Measurements from ENCODE around the gene JMJD1C.
"Not testable (repeated sequence)": the region's sequence is repeated elsewhere in the genome, so short reads cannot be mapped to it uniquely, and the experiment has no call there.

JMJD1C gene

DNA sequence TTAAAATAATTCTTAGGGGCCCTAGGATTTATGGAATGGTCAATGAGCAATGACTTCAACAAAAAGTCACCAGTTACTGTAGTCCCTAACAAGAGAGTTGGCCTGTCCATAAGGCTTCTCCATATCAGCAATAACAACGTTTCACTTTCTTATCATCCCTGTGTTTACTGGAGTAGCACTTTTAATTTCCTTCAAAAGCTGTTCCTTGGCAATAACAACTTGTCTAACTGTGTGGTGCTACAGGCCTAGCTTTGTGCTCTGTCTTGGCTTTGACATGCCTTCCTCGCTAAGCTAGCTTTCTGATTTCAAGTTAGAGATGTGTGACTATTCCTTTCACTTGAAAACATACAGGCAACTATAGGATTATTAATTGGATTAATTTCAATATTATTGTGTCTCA is 81.1 kb downstream of the JMJD1C start:
- H3K27me3 ChIP-seq (ENCODE audit: control insufficient read depth, insufficient read depth, low read length), result no peaks in the 10 kb centered on the region
- H3K36me3 ChIP-seq (ENCODE audit: control insufficient read depth, insufficient read depth, low read length), result no peaks in the 10 kb centered on the region
- H3K4me2 ChIP-seq (ENCODE audit: low read length), result no peak overlapping the region
- no peak overlapping the region for H3K4me3 ChIP-seq (ENCODE audit: low read depth, low read length)
- no peak overlapping the region for H3K9ac ChIP-seq
- peaks cover 42% of the 10 kb centered on the region for H3K79me2 ChIP-seq
- peaks cover 4% of the 10 kb centered on the region for H3K4me1 ChIP-seq
- no peak overlapping the region for H2AFZ ChIP-seq
- no peaks in the 10 kb centered on the region for H3K9me3 ChIP-seq (ENCODE audit: control insufficient read depth, low read length)
- TF ChIP-seq, protein P1, sequence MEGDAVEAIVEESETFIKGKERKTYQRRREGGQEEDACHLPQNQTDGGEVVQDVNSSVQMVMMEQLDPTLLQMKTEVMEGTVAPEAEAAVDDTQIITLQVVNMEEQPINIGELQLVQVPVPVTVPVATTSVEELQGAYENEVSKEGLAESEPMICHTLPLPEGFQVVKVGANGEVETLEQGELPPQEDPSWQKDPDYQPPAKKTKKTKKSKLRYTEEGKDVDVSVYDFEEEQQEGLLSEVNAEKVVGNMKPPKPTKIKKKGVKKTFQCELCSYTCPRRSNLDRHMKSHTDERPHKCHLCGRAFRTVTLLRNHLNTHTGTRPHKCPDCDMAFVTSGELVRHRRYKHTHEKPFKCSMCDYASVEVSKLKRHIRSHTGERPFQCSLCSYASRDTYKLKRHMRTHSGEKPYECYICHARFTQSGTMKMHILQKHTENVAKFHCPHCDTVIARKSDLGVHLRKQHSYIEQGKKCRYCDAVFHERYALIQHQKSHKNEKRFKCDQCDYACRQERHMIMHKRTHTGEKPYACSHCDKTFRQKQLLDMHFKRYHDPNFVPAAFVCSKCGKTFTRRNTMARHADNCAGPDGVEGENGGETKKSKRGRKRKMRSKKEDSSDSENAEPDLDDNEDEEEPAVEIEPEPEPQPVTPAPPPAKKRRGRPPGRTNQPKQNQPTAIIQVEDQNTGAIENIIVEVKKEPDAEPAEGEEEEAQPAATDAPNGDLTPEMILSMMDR (IDR thresholded peaks at IDR 0.05), result no peak
- H3K27ac ChIP-seq, result no peak overlapping the region

DNA sequence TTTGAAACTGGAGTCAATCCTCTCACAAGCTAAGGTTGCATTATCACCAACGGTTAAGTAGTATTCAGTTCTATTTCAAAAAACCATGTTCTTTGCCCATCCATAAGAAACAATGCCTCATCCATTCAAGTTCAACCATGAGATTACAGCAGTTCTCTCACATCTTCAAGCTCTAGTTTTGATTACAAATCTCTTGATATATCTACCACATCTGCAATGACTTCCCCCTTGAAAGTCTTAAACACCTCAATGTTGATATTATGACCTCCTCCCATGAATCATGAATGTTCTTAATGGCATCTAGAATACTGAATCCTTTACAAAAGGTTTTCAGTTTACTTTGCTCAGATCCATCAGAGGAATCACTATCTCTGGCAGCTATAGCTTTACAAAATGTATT is 81.8 kb downstream of the JMJD1C start:
- Histone ChIP-seq H3K36me3 (ENCODE audit: control insufficient read depth, insufficient read depth, low read length) (no peaks in the 10 kb centered on the region), H3K9me3 (ENCODE audit: control insufficient read depth, low read length) (no peaks in the 10 kb centered on the region), H3K27me3 (ENCODE audit: control insufficient read depth, insufficient read depth, low read length) (no peaks in the 10 kb centered on the region), H2AFZ (no peak overlapping the region), H3K4me3 (ENCODE audit: low read depth, low read length) (no peak overlapping the region), H3K27ac (no peak overlapping the region), H3K9ac (no peak overlapping the region), H3K79me2 (peaks cover 37% of the 10 kb centered on the region), H3K4me1 (peaks cover 4% of the 10 kb centered on the region), H3K4me2 (ENCODE audit: low read length) (no peak overlapping the region)
- TF ChIP-seq, protein P1 (IDR thresholded peaks at IDR 0.05), result no peak

DNA sequence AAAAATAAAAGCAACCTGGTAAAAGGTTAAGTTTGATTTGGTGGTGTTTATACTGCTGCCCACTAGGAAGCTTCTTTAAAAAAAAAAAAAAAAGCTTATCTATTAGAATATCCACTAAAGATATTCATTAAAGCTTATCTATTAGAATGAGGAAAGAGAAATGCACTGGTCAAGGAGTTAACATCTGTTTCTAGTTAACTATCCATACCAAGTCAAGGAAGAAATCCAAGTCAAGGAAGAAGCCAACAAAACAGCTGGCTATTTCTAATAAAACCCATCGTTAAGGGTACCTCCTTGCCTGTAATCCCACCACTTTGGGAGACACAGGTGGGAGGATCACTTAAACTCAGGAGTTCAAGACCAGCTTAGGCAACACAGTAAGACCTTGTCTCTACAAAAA is 82.6 kb downstream of the JMJD1C start:
- H3K4me1 ChIP-seq, result peaks cover 4% of the 10 kb centered on the region
- no peaks in the 10 kb centered on the region for H3K27me3 ChIP-seq (ENCODE audit: control insufficient read depth, insufficient read depth, low read length)
- no peak overlapping the region for H3K4me3 ChIP-seq (ENCODE audit: low read depth, low read length)
- H3K27ac ChIP-seq, result no peak overlapping the region
- no peak overlapping the region for H3K9ac ChIP-seq
- no peak overlapping the region for H2AFZ ChIP-seq
- no peak overlapping the region for H3K4me2 ChIP-seq (ENCODE audit: low read length)
- TF ChIP-seq, protein P1 (IDR thresholded peaks at IDR 0.05), result no peak
- H3K9me3 ChIP-seq (ENCODE audit: control insufficient read depth, low read length), result no peaks in the 10 kb centered on the region
- H3K36me3 ChIP-seq (ENCODE audit: control insufficient read depth, insufficient read depth, low read length), result no peaks in the 10 kb centered on the region
- H3K79me2 ChIP-seq, result peaks cover 33% of the 10 kb centered on the region

DNA sequence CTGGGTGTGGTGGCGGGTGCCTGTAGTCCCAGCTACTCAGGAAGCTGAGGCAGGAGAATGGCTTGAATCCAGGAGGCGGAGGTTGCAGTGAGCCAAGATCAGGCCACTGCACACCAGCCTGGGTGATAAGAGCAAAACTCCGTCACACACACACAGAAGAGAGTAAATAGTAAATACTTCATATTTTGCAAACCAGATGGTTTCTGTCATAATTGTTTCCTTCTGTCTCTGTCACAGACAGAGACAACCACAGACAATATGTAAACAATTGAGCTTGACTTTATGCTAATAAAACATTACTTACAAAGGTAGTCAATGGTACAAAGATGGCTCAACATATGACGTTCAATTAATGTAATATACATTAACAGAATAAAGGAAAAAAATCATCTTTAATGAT is 83.7 kb downstream of the JMJD1C start:
- Histone ChIP-seq H3K9me3 (ENCODE audit: control insufficient read depth, low read length) (no peaks in the 10 kb centered on the region), H3K36me3 (ENCODE audit: control insufficient read depth, insufficient read depth, low read length) (no peaks in the 10 kb centered on the region), H3K27me3 (ENCODE audit: control insufficient read depth, insufficient read depth, low read length) (no peaks in the 10 kb centered on the region), H3K4me2 (ENCODE audit: low read length) (no peak overlapping the region), H3K27ac (no peak overlapping the region), H3K4me1 (peaks cover 4% of the 10 kb centered on the region), H3K4me3 (ENCODE audit: low read depth, low read length) (no peak overlapping the region), H3K79me2 (peaks cover 29% of the 10 kb centered on the region), H2AFZ (no peak overlapping the region), H3K9ac (no peak overlapping the region)
- TF ChIP-seq, protein P1 (IDR thresholded peaks at IDR 0.05), result no peak

DNA sequence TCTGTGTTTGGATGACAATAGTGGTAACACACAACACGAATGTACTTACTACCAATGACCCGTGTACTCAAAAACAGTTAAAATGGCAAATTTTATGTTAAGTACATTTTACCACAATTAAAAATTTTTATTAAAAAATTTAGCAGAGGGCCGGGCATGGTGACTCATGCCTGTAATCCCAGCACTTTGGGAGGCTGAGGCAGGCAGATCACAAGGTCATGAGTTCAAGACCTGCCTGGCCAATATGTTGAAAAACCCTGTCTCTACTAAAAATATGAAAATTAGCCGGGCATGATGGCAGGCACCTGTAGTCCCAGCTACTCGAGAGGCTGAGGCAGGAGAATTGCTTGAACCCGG is 88.5 kb downstream of the JMJD1C start:
- not testable (repeated sequence) for H3K4me2 ChIP-seq (ENCODE audit: low read length); H3K4me1 ChIP-seq; H3K9me3 ChIP-seq (ENCODE audit: control insufficient read depth, low read length); H3K36me3 ChIP-seq (ENCODE audit: control insufficient read depth, insufficient read depth, low read length); H3K27ac ChIP-seq; H3K9ac ChIP-seq; H3K27me3 ChIP-seq (ENCODE audit: control insufficient read depth, insufficient read depth, low read length); H3K4me3 ChIP-seq (ENCODE audit: low read depth, low read length); H2AFZ ChIP-seq
- peaks cover 21% of the 10 kb centered on the region for H3K79me2 ChIP-seq
